SK-N-SH treated with all-trans-retinoic acid at 6 μM for 48 hours (cell line): Measurements from ENCODE around the gene ZNF343.

Source experiments
- ATAC-seq: fragments of 200-7000 bp; cut with Tn5 transposase; 3 replicates; pipeline ENCODE4 v1.9.1; 2020; ENCODE audit warnings: mild to moderate bottlenecking, moderate library complexity
- ARNTL ChIP-seq: fragments of 450-650 bp; formaldehyde crosslinking; IDR thresholded peaks from 2 replicates; pipeline ENCODE4 v1.5.0; 2020; ENCODE audit warnings: low read depth, mild to moderate bottlenecking, moderate library complexity, borderline replicate concordance
- BACH2 ChIP-seq: fragments of 250-450 bp; sonication (Bioruptor Pico); IDR thresholded peaks from 2 replicates; pipeline ENCODE4 v1.9.0; 2021; ENCODE audit warnings: mild to moderate bottlenecking, borderline replicate concordance
- CSDC2 ChIP-seq: fragments of 250-450 bp; sonication (Bioruptor Pico); IDR thresholded peaks from 2 replicates; pipeline ENCODE4 v1.5.0; 2020; ENCODE audit warnings: mild to moderate bottlenecking, moderate library complexity
- ESRRG ChIP-seq: fragments of 250-450 bp; sonication (Bioruptor Pico); IDR thresholded peaks from 2 replicates; pipeline ENCODE4 v1.6.1; 2021; ENCODE audit warnings: mild to moderate bottlenecking
- GLIS3 ChIP-seq: fragments of 250-450 bp; sonication (Bioruptor Pico); IDR thresholded peaks from 2 replicates; pipeline ENCODE4 v1.5.0; 2020; ENCODE audit warnings: mild to moderate bottlenecking, moderate library complexity
- ISL1 ChIP-seq: fragments of 250-450 bp; sonication (Bioruptor Pico); IDR thresholded peaks from 2 replicates; pipeline ENCODE4 v2.1.2; 2022; ENCODE audit warnings: mild to moderate bottlenecking, moderate library complexity
- OSR1 ChIP-seq: fragments of 250-450 bp; sonication (Bioruptor Pico); IDR thresholded peaks from 2 replicates; pipeline ENCODE4 v1.8.0; 2022; ENCODE audit warnings: moderate library complexity, mild to moderate bottlenecking, inconsistent platforms
- PPARA ChIP-seq: fragments of 250-450 bp; sonication (Bioruptor Pico); IDR thresholded peaks from 2 replicates; pipeline ENCODE4 v1.5.0; 2020; ENCODE audit warnings: mild to moderate bottlenecking, borderline replicate concordance
- SNAI2 ChIP-seq: fragments of 250-450 bp; sonication (Bioruptor Pico); IDR thresholded peaks from 2 replicates; pipeline ENCODE4 v1.5.0; 2020; ENCODE audit warnings: mild to moderate bottlenecking, moderate library complexity
- TCF4 ChIP-seq: fragments of 250-450 bp; sonication (Bioruptor Pico); IDR thresholded peaks from 2 replicates; pipeline ENCODE4 v1.8.0; 2021; ENCODE audit warnings: mild to moderate bottlenecking, moderate library complexity, borderline replicate concordance
- TOX ChIP-seq: fragments of 250-450 bp; sonication (Bioruptor Pico); IDR thresholded peaks from 2 replicates; pipeline ENCODE4 v1.8.0; 2021; ENCODE audit warnings: mild to moderate bottlenecking, moderate library complexity, borderline replicate concordance
- TSHZ2 ChIP-seq: fragments of 250-450 bp; sonication (Bioruptor Pico); IDR thresholded peaks from 2 replicates; pipeline ENCODE4 v1.5.0; 2020; ENCODE audit warnings: mild to moderate bottlenecking, moderate library complexity
- ZC3H10 ChIP-seq: fragments of 250-450 bp; sonication (Bioruptor Pico); IDR thresholded peaks from 2 replicates; pipeline ENCODE4 v1.5.1; 2021; ENCODE audit warnings: mild to moderate bottlenecking, moderate library complexity
- ZFP3 ChIP-seq: fragments of 250-450 bp; sonication (Bioruptor Pico); IDR thresholded peaks from 2 replicates; pipeline ENCODE4 v1.5.0; 2020; ENCODE audit warnings: mild to moderate bottlenecking, moderate library complexity
- ZFP30 ChIP-seq: fragments of 450-650 bp; formaldehyde crosslinking; IDR thresholded peaks from 2 replicates; pipeline ENCODE4 v1.5.0; 2022; ENCODE audit warnings: mild to moderate bottlenecking, moderate library complexity
- ZNF70 ChIP-seq: fragments of 450-650 bp; formaldehyde crosslinking; IDR thresholded peaks from 2 replicates; pipeline ENCODE4 v1.5.0; 2020; ENCODE audit warnings: mild to moderate bottlenecking, moderate library complexity
- TF ChIP-seq, protein P1 (sequence below): fragments of 250-450 bp; sonication (Bioruptor Pico); IDR thresholded peaks from 2 replicates; pipeline ENCODE4 v1.8.0; 2021; ENCODE audit warnings: low read depth, mild to moderate bottlenecking, moderate library complexity, borderline replicate concordance
- TF ChIP-seq, protein P2 (sequence below): fragments of 250-450 bp; sonication (Bioruptor Pico); IDR thresholded peaks from 2 replicates; pipeline ENCODE4 v1.8.0; 2020; ENCODE audit warnings: mild to moderate bottlenecking, moderate library complexity, borderline replicate concordance
- TF ChIP-seq, protein P3 (sequence below): fragments of 250-450 bp; sonication (Bioruptor Pico); IDR thresholded peaks from 2 replicates; pipeline ENCODE4 v1.5.1; 2021; ENCODE audit warnings: mild to moderate bottlenecking, moderate library complexity
- TF ChIP-seq, protein P4 (sequence below): fragments of 250-450 bp; sonication (Bioruptor Pico); IDR thresholded peaks from 2 replicates; pipeline ENCODE4 v1.5.1; 2020; ENCODE audit warnings: low read depth, mild to moderate bottlenecking, moderate library complexity

The ZNF343 gene

GRCh38 chr20:2508631-2509467, at the start of gene ZNF343:
Gene ZNF343, minus strand, starts transcription at chr20:2508915. Its CDS starts 15,020 bp downstream, at chr20:2493895.
- ATAC-seq: peak; percentile 98
- no peak for TF ChIP-seq TCF4
- 0 out of 2 replicates have a peak, but pooled peaks have one; percentile 43 for TF ChIP-seq GLIS3 (CRISPR knock-in tag)

DNA sequence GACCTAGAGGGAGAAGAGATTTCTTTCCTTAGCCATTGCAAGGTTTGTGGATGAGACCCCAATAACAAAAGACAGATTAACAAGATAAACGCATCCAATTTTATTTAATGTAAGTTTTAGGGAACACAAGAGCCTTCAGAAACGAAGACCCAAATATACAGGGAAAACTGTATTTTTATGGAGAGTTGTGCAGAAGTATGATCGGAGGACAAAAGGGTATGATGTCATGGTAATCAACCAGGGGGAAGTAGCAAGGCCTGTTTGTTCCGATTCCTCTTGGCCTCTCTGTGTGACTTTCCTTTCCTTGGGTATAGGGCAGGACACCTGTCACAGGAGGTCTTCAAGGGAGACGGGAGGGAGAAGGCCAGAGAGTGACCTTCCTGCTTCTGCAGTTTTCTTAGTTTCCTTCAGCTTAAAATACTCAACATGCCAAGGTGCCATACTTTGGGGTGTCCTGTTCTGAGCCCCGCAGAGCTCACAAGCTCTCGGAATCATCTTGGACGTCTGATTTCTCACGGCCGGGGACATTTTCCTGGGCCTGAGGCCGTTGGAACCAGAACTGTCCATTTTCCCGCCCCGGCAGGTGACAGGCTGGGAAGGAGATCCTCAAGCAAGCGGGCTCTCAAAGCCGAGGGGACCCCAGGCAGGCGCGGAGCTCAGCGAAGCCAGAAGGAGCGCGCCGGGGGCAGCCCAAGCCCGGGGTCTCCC, 49.3 kb upstream of the ZNF343 start:
- ATAC-seq: no peak
- TF ChIP-seq TOX (CRISPR knock-in tag): no peak
- TF ChIP-seq ZC3H10 (CRISPR knock-in tag): no peak
- TF ChIP-seq ZNF70 (CRISPR knock-in tag): no peak
- no peak for TF ChIP-seq TCF4

DNA sequence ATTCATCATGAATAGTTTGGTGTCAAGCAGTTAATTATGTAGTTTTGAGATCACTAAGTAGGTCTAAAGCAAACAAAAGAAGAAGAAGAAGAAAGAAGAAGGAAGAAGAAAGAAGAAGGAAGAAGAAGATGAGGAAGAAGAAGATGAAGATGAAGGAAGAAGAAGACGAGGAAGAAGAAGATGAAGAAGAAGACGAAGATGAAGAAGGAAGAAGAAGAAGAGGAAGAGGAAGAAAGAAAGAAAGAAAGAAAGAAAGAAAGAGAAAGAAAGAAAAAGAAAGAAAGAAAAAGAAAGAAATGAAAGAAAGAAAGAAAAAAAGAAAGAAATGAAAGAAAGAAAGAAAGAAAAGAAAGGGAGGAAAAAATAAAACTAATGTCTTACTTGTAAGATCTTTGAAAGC, 36.9 kb upstream of the ZNF343 start:
- TF ChIP-seq CSDC2 (CRISPR knock-in tag) (no peak), ZFP30 (CRISPR knock-in tag) (no peak), SNAI2 (CRISPR knock-in tag) (no peak), ISL1 (no peak), ESRRG (no peak), ZFP3 (CRISPR knock-in tag) (no peak), PPARA (CRISPR knock-in tag) (no peak), TOX (CRISPR knock-in tag) (no peak), GLIS3 (CRISPR knock-in tag) (no peak), TCF4 (no peak), ARNTL (no peak)
- TF ChIP-seq, protein P1, sequence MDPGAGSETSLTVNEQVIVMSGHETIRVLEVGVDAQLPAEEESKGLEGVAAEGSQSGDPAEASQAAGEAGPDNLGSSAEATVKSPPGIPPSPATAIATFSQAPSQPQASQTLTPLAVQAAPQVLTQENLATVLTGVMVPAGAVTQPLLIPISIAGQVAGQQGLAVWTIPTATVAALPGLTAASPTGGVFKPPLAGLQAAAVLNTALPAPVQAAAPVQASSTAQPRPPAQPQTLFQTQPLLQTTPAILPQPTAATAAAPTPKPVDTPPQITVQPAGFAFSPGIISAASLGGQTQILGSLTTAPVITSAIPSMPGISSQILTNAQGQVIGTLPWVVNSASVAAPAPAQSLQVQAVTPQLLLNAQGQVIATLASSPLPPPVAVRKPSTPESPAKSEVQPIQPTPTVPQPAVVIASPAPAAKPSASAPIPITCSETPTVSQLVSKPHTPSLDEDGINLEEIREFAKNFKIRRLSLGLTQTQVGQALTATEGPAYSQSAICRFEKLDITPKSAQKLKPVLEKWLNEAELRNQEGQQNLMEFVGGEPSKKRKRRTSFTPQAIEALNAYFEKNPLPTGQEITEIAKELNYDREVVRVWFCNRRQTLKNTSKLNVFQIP: no peak
- TF ChIP-seq, protein P2, sequence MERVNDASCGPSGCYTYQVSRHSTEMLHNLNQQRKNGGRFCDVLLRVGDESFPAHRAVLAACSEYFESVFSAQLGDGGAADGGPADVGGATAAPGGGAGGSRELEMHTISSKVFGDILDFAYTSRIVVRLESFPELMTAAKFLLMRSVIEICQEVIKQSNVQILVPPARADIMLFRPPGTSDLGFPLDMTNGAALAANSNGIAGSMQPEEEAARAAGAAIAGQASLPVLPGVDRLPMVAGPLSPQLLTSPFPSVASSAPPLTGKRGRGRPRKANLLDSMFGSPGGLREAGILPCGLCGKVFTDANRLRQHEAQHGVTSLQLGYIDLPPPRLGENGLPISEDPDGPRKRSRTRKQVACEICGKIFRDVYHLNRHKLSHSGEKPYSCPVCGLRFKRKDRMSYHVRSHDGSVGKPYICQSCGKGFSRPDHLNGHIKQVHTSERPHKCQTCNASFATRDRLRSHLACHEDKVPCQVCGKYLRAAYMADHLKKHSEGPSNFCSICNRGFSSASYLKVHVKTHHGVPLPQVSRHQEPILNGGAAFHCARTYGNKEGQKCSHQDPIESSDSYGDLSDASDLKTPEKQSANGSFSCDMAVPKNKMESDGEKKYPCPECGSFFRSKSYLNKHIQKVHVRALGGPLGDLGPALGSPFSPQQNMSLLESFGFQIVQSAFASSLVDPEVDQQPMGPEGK (CRISPR knock-in tag): no peak
- TF ChIP-seq, protein P3, sequence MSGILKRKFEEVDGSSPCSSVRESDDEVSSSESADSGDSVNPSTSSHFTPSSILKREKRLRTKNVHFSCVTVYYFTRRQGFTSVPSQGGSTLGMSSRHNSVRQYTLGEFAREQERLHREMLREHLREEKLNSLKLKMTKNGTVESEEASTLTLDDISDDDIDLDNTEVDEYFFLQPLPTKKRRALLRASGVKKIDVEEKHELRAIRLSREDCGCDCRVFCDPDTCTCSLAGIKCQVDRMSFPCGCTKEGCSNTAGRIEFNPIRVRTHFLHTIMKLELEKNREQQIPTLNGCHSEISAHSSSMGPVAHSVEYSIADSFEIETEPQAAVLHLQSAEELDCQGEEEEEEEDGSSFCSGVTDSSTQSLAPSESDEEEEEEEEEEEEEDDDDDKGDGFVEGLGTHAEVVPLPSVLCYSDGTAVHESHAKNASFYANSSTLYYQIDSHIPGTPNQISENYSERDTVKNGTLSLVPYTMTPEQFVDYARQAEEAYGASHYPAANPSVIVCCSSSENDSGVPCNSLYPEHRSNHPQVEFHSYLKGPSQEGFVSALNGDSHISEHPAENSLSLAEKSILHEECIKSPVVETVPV (CRISPR knock-in tag): no peak
- no peak for ATAC-seq

- TF ChIP-seq TOX (CRISPR knock-in tag): no peak
- no peak for TF ChIP-seq ZNF70 (CRISPR knock-in tag)
- no peak for TF ChIP-seq OSR1 (CRISPR knock-in tag)
- no peak for TF ChIP-seq TCF4
- TF ChIP-seq ZC3H10 (CRISPR knock-in tag): no peak
- no peak for TF ChIP-seq TSHZ2 (CRISPR knock-in tag)
- TF ChIP-seq CSDC2 (CRISPR knock-in tag): no peak
- TF ChIP-seq, protein P4, sequence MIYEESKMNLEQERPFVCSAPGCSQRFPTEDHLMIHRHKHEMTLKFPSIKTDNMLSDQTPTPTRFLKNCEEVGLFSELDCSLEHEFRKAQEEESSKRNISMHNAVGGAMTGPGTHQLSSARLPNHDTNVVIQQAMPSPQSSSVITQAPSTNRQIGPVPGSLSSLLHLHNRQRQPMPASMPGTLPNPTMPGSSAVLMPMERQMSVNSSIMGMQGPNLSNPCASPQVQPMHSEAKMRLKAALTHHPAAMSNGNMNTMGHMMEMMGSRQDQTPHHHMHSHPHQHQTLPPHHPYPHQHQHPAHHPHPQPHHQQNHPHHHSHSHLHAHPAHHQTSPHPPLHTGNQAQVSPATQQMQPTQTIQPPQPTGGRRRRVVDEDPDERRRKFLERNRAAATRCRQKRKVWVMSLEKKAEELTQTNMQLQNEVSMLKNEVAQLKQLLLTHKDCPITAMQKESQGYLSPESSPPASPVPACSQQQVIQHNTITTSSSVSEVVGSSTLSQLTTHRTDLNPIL (CRISPR knock-in tag): no peak
- TF ChIP-seq ZFP30 (CRISPR knock-in tag): no peak
- no peak for TF ChIP-seq BACH2 (CRISPR knock-in tag)
- TF ChIP-seq, protein P1: no peak
- TF ChIP-seq, protein P2 (CRISPR knock-in tag): no peak
- TF ChIP-seq PPARA (CRISPR knock-in tag): no peak
- TF ChIP-seq ESRRG: no peak
- TF ChIP-seq ZFP3 (CRISPR knock-in tag): no peak
- no peak for TF ChIP-seq GLIS3 (CRISPR knock-in tag)
- no peak for TF ChIP-seq ARNTL
- ATAC-seq: no peak
These were observed 35.5 kb upstream of the ZNF343 start for GRCh38 chr20:2544211-2544610.
